ENCODE data around the gene HPSE2. TPM values are rescaled to one million over a fixed set of nuclear protein-coding genes. Genes with fewer than 3 reads are reported as not detected.

Gene HPSE2
- total and polyA plus RNA-seq, 2 experiments from 2014 or later: 0.10 to 0.24 TPM

DNA sequence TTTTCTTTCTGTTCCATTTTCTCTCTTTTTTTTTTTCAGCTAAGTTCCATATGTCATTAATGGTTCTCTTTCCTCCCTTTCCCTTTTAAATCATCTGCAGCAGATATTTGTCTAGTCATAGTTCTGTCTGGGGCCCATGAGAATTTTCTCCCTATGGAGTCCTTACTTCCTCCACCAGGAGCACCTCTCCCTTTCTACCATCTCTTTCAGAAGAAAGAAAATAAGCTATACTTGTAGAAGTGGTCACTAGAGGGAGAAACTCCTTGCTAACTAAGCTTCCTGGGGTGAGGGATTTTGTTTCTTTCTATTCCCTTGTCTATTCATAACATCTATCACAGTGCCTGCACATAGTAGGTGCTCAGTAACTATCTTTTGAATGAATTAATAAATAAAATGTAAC, 558.8 kb downstream of the HPSE2 start (continued):
- TF ChIP-seq, protein P1, sequence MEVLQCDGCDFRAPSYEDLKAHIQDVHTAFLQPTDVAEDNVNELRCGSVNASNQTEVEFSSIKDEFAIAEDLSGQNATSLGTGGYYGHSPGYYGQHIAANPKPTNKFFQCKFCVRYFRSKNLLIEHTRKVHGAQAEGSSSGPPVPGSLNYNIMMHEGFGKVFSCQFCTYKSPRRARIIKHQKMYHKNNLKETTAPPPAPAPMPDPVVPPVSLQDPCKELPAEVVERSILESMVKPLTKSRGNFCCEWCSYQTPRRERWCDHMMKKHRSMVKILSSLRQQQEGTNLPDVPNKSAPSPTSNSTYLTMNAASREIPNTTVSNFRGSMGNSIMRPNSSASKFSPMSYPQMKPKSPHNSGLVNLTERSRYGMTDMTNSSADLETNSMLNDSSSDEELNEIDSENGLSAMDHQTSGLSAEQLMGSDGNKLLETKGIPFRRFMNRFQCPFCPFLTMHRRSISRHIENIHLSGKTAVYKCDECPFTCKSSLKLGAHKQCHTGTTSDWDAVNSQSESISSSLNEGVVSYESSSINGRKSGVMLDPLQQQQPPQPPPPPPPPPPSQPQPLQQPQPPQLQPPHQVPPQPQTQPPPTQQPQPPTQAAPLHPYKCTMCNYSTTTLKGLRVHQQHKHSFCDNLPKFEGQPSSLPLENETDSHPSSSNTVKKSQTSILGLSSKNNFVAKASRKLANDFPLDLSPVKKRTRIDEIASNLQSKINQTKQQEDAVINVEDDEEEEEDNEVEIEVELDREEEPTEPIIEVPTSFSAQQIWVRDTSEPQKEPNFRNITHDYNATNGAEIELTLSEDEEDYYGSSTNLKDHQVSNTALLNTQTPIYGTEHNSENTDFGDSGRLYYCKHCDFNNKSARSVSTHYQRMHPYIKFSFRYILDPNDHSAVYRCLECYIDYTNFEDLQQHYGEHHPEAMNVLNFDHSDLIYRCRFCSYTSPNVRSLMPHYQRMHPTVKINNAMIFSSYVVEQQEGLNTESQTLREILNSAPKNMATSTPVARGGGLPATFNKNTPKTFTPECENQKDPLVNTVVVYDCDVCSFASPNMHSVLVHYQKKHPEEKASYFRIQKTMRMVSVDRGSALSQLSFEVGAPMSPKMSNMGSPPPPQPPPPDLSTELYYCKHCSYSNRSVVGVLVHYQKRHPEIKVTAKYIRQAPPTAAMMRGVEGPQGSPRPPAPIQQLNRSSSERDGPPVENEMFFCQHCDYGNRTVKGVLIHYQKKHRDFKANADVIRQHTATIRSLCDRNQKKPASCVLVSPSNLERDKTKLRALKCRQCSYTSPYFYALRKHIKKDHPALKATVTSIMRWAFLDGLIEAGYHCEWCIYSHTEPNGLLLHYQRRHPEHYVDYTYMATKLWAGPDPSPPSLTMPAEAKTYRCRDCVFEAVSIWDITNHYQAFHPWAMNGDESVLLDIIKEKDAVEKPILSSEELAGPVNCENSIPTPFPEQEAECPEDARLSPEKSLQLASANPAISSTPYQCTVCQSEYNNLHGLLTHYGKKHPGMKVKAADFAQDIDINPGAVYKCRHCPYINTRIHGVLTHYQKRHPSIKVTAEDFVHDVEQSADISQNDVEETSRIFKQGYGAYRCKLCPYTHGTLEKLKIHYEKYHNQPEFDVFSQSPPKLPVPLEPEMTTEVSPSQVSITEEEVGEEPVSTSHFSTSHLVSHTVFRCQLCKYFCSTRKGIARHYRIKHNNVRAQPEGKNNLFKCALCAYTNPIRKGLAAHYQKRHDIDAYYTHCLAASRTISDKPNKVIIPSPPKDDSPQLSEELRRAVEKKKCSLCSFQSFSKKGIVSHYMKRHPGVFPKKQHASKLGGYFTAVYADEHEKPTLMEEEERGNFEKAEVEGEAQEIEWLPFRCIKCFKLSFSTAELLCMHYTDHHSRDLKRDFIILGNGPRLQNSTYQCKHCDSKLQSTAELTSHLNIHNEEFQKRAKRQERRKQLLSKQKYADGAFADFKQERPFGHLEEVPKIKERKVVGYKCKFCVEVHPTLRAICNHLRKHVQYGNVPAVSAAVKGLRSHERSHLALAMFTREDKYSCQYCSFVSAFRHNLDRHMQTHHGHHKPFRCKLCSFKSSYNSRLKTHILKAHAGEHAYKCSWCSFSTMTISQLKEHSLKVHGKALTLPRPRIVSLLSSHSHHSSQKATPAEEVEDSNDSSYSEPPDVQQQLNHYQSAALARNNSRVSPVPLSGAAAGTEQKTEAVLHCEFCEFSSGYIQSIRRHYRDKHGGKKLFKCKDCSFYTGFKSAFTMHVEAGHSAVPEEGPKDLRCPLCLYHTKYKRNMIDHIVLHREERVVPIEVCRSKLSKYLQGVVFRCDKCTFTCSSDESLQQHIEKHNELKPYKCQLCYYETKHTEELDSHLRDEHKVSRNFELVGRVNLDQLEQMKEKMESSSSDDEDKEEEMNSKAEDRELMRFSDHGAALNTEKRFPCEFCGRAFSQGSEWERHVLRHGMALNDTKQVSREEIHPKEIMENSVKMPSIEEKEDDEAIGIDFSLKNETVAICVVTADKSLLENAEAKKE (CRISPR knock-in tag; IDR thresholded peaks at IDR 0.05): peak; percentile 68; the same call in 1 of the 2 replicates

- no peaks in the 10 kb centered on the region for H3F3A ChIP-seq (replicated peaks; ENCODE audit: low read depth)
- H2AFZ ChIP-seq: no peak overlapping the region
- no peak for DNase-seq (ENCODE audit: low spot score)
- H4K20me1 ChIP-seq (replicated peaks; ENCODE audit: insufficient read depth): no peaks in the 10 kb centered on the region
- Mint-ChIP-seq H3K9me3 (no peaks in the 10 kb centered on the region), H3K4me1 (peaks cover 20% of the 10 kb centered on the region; the same call in 2 of the 3 replicates), H3K4me3 (no peak overlapping the region), H3K27me3 (ENCODE audit: insufficient read depth, low read depth, poor library complexity) (no peaks in the 10 kb centered on the region), H3K27ac (no peak overlapping the region), H3K36me3 (ENCODE audit: low read depth) (peaks cover 5% of the 10 kb centered on the region; the same call in 2 of the 3 replicates)
- no peaks in the 10 kb centered on the region for H3K36me3 ChIP-seq (ENCODE audit: insufficient read depth)
- no peaks in the 10 kb centered on the region for H3K9me2 ChIP-seq (ENCODE audit: insufficient read depth)
- H3K79me2 ChIP-seq (replicated peaks; ENCODE audit: insufficient read depth): no peaks in the 10 kb centered on the region
- H3K27ac ChIP-seq (ENCODE audit: low read depth): no peak overlapping the region
- H3K4me2 ChIP-seq: no peak overlapping the region
- H3K4me1 ChIP-seq (ENCODE audit: insufficient read depth): peaks cover 21% of the 10 kb centered on the region
- no peaks in the 10 kb centered on the region for H3K27me3 ChIP-seq (ENCODE audit: insufficient read depth)
- no peak for ATAC-seq
- no peak overlapping the region for H3K4me3 ChIP-seq
- TF ChIP-seq JUNB (IDR thresholded peaks at IDR 0.05; ENCODE audit: unreplicated experiment) (no peak), STAT1 (IDR thresholded peaks at IDR 0.05; ENCODE audit: unreplicated experiment) (no peak), CREB1 (CRISPR knock-in tag; IDR thresholded peaks at IDR 0.05; ENCODE audit: low read depth) (no peak), REST (IDR thresholded peaks at IDR 0.05; ENCODE audit: unreplicated experiment) (no peak), ZNF331 (CRISPR knock-in tag; IDR thresholded peaks at IDR 0.05; ENCODE audit: low read depth) (no peak), POLR2AphosphoS5 (IDR thresholded peaks at IDR 0.05; ENCODE audit: low read depth) (no peak)
These were observed 559.8 kb downstream of the HPSE2 start for GRCh38 chr10:98675902-98676301.

Measured in GM23338 (cell line).